Forelimb muscle (tissue), 1 donor: ENCODE measurements around the gene SLC30A1. TPM values are rescaled to one million over a fixed set of nuclear protein-coding genes. Genes with fewer than 3 reads are reported as not detected.

Source experiments
- DNase-seq: peaks from one replicate; pipeline ENCODE4 v3.0.0-alpha.2; 2013; ENCODE audit warnings: low read depth
- polyA plus RNA-seq: library from polyadenylated mRNA; unstranded; fragments of 120-200 nt; gene quantifications from one replicate; pipeline ENCODE4 v1.2.1, GENCODE V29; 2013; ENCODE audit not compliant: insufficient read length

The SLC30A1 gene
- polyA plus RNA-seq, 1 donor: 8.6 TPM

DNA sequence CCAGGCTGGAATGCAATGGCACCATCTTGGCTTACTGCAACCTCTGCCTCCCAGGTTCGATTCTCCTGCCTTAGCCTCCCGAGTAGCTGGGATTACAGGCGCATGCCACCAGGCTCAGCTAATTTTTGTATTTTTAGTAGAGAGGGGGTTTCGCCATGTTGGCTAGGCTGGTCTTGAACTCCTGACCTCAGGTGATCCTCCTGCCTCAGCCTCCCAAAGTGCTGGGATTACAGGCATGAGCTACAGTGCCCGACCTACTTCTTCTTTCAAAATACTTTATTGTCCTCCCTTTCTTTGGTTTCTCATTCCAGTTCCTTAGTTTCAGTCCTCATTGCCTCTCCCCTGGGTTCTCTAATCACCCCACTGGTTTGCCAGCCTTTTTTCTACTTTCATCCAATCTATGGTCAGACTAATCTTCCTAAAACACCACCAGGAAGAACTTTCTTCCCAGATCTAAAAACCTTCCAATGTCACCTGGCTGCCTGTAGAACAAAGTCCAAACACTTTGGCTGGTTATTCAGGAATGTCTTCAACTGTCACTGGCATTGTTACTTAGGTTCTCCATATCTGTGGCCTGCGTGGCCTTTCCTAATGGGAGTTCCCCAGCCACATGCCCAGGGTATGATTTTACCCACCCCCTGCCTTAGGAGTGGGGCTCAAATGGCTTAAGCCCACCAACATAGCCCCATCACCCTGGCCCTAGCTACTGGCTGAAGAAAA lies 29.0 kb upstream of the SLC30A1 start:
- DNase-seq: no peak

DNA sequence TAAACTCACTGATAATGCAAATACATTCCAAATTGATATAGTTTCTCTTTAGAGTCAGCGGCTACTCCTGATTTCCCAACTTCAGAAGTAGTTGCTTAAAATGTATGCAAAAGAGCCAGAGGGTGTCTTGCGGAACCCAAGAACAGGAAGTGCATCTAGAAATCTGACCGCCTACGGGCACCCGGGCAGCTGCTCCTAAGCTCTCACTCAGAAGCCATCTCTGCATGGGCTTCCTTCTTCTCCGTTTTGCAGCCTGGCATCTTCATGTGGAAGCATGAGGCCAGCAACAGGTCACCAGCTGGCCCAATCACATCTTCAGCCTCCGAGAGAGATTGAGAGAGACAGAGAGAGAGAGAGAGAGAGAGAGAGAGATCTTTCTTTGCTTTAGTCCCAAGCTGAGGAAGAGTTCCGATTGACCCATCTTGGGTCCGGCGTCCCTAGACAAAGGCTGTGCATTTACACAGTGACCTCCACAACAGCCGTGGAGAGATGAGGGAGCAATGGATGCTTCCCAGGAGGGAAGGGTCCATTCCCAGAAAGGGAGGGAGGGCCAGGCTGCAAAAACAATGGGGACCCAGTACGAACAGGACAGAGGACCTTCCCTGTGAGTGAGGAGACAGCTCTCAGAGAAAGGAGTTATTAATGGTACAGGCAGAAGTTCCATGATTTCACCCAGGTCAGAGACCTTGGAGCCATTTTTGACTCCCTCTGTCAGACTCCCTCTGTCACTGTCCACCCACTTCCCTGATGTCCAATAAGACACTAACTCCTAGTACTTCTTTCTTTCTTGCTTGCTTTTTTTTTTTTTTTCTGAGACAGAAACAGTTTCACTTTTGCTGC lies 28.2 kb upstream of the SLC30A1 start:
- no peak for DNase-seq

DNA sequence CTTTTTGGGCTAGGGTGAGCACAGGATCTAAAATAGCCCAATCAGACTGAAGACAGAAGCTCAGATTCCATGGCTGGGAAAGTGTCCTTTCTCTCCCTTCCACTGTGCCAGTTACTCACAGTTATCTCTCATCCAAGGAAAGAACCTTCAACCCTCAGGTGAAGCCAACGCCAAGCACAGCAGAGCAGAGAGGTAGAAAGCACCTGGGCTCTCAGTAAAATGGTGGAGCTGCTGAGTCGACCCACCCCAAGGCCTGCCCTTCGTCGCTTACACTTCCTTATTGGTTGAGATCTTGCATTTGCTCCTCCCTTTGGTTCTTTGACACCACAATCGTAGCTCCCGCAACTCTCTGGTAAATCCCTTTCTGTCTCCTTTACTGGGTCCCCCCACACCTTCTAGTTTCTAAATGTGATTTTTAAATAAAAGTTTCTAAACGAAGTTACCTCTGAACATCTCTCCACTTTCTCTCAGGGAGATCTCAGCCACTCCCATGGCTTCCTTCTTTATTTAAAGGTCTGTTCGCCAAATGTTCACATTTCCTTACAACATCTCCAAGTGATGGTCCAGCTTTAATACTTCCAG lies 27.5 kb upstream of the SLC30A1 start:
- DNase-seq: no peak

DNA sequence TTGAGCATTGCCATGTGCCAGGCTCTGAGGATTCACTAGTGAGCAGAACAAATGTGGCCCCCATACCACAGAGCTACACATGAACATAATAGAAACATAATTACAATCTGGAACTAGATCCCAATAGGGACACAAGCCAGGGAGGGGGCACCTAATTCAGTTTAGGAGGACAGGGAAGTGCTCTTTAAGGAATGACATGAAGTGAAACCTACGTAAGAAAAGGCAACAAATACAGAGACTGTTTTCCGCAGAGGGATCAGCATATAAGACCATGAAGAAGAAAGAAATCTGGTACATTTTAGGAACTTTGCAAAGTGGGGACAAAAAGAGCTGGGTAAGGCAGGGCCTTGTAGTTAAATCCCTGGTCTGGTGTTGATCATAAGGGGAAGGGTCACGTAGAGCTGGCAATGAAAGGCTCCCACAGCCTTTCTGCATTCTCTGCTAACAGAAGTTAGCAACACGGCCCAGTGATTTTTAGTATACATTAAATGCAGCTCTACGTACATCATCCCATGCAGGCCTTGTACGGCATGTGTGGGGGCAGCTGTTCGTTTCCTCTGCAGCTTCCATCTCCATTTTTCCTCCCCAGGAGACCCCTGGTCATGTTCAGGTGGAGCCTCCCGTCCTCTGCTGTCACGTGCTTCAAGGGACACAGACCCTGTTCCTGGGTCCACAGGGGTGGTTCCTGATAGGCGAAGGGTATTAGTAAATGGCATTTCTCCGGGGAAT lies 26.8 kb upstream of the SLC30A1 start:
- DNase-seq: no peak

DNA sequence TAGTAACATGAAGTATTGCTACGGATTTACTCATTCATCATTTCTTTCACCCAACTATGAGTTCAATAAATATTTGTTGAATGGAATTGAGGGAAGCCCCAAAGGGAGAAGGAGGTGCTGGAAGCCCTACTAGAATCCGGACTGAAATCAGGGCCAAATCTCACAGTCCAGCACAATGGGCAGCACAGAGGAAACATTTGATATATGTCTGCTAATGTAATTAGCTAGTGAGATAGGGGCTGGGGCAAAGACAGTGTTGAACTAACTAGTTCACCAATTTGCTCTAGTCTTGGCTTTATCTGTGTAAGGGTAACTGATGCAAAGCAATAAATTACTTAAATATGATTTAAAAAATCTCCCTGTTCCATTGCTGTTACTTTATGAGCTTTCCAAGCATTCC lies 26.1 kb upstream of the SLC30A1 start:
- no peak for DNase-seq

DNA sequence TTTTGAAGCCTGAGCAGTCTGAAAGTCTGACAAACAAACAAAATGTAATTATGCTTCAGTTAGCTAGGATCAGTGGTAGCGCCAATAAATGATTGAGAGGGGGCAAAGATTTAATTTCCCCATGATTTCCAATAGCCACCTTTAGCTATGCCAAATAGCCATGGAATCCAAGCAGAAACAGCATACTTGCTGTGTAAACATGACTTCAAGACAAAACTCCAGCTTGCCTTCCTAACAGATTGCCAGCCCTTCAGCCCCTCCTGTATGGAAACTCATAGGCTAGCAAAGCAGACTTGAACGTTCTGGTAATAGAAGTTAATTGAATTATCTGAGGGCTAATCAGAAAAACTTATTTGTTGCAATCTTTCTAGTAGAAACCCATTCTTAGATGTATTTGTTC lies 25.6 kb upstream of the SLC30A1 start:
- no peak for DNase-seq

DNA sequence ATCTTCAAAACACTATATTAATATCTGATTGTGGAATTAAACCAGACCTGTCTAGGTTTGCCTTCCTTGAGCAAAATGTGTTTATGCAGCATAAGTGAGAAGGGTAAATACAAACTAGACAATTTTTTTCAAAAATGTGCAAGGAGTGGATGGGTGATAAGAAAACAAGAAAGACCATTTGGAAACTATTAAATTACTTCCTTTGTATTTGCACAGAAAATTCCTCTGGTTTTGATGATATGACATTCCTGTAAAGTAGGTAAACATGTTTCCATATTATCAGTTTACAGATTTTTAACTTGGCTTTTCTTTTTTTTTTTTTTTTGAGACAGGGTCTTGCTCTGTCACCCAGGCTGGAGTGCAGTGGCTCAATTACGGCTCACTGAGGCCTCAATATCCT lies 24.8 kb upstream of the SLC30A1 start:
- DNase-seq: no peak

DNA sequence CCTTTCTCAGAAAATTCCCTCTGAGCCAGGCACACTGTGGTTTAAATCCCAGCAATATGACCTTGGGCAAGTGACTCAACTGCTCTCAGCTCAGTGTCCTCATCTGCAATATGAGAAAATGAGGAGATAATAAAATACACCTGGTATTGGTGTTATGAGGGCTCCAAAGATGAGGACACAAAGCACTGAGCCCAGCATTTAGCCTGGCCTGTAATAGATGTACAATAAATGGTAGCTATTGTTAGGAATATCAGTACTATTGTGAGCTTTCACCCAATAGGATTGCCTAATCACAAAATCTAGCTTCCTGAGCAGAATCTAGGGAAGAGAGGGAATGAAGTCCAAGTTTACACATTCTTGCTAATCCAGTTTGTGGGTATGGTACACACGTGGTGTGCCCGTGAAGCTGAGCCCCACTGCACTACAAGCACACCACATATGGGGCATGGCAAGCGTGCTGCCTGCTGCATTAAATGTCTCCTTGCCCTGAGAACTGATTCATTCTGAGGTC lies 24.3 kb upstream of the SLC30A1 start:
- no peak for DNase-seq

DNA sequence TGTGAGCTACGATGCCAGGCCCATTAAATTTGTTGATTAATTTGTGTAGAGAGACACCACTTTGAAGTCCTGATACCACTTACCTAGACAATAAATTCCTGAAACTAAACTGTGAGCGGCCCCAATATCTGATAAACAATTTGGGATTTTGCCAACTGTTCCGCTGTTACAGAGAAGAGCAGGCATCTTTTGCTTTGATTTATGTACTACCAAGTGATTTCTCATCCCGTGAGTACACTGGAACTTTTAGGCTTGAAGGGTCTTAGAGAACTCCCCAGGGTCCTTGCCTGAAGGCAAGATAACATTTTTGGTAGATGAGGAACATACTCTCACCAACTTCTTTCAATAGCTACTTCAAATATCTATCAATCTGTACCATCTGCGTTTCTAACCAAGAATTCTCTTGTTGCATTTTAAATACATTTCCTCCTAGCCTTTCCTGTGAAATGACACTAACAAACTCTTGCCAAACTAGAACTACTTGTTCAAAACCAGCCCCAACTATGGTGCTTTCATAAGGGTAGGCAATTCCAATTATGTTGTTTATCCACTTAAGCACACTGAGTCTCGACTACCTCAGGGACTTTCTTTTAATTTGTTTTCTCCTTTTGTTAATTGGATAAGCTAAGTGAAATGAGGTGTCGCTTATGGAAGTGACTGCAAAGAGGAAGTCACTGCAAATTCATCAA lies 23.2 kb upstream of the SLC30A1 start:
- no peak for DNase-seq

DNA sequence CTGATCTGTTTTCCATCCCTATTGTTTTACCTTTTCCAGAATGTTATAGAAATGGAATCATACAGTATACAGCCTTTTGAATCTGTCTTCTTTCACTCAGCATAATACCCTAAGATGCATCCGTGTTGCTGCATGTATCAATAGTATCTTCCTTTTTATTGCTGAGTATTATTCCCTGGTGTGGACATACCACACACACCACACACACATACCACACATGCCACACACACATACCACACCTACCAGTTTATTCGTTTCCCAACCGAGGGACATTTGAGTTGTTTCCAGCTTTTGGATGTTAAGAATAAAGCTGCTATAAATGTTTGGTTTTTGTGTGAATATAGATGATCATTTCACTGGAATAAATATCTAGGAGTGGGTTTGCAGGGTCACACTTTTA lies 22.2 kb upstream of the SLC30A1 start:
- no peak for DNase-seq

DNA sequence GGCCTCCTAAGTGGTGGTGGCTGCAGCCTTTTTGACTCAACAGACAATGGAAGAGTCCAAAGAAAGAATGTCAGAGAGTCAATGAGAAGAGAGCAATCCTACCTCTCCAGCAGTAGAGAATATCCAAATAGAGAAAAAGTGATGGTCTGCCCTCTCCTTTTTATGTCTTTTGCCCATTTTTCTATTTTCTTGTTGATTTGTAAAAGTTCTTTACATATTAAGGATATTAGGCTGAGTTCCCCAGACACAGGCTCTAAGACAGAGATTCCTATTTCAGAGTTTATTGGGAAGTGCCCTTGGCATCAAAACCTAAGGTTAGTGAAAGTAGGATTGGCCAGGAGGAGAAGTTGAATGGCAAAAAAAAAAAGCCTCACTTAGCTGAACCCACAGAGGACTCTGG lies 20.3 kb upstream of the SLC30A1 start:
- DNase-seq: no peak

DNA sequence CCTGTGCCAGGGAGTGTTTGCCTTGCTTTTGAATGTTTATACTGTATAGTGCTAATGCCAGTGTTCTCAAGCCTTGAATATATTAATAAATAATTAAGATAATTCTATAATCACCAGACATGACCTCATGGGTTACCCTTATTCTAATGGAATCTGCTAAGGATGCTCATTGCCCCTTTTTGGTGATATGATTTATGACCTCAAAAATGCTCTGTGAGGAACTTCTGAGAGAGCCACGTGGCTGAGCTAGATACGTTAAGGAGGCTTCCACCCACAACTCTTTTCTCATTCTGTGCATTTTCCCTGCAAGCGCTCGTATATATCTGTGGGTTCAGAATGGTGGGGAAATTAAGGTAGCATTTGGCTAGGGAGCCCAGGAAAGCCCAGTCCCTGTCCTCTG lies 19.6 kb upstream of the SLC30A1 start:
- no peak for DNase-seq

DNA sequence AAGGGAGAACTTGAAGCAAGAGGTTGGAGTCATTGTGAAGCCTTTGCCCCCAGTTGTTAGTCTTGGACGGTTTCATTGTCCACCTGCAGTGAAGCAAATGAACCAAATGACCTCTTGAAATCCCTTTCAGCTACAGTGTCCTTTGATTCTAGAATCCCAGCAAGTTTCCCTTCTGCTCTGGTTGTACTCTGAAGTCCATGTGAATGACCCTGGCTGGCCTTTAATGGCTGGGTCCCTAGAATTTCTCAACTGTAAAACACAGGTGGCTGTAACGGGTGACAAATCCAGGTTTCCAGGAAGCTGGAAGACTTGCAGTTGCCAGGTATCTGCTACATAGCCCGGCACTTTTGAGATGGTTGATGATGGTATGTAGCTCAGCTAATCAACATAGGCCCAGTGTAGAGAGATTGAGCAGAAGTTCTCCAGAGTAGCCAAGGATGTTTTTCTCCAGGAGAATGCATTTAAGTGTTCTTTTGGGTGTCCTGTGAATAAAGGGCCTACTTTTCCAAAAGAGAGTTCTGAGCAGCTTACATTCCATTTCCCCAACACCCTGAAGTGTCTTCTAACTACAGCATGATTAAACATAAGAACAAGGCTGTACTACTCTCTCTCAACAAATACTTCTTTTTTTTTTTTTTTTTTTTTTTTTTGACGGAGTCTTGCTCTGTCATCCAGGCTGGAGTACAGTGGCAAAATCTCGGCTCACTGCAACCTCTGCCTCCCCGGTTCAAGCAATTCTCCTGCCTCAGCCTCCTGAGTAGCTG lies 17.6 kb upstream of the SLC30A1 start:
- no peak for DNase-seq

DNA sequence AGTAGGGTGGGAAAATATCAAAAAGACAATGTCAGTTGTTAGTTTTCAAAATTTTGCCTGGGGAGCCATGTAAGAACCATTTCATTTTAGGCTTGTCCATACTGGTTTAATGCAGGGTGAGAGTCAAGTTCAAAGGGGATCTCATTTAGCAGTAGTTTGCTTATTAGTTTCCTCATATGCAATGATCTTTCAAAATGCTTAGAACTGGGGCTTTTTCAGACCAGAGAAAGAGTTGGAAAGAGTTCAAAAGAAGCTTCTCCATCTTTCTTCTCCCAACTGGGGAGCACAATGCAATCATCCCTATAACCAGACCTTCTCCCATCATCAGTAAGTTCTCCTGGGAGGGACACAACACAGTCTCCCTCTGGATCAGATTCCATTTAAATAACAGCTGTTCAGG lies 16.5 kb upstream of the SLC30A1 start:
- no peak for DNase-seq

DNA sequence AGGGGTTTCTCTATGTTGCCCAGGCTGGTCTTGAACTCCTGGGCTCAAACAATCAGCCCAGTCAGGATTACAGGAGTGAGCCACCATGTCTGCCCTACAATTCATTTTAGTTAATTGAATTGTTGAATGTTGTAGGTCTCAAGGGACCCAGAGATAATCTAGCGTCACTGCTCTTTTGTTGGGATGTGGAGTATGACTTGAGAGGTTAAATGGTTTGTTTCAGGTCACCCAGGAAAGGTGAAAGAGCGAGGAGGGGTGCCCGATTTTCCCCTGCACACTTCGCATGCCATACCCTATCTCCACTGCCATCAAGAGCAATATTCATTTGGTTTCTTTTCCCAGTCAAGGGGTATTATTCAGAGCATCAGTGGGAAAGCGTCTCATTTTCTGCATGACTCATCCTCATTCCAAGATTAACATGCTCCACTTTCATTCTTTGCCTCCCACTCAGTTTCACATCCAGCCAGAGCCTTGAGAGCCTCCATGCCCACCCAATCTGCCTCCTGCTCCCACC lies 13.1 kb upstream of the SLC30A1 start:
- no peak for DNase-seq

DNA sequence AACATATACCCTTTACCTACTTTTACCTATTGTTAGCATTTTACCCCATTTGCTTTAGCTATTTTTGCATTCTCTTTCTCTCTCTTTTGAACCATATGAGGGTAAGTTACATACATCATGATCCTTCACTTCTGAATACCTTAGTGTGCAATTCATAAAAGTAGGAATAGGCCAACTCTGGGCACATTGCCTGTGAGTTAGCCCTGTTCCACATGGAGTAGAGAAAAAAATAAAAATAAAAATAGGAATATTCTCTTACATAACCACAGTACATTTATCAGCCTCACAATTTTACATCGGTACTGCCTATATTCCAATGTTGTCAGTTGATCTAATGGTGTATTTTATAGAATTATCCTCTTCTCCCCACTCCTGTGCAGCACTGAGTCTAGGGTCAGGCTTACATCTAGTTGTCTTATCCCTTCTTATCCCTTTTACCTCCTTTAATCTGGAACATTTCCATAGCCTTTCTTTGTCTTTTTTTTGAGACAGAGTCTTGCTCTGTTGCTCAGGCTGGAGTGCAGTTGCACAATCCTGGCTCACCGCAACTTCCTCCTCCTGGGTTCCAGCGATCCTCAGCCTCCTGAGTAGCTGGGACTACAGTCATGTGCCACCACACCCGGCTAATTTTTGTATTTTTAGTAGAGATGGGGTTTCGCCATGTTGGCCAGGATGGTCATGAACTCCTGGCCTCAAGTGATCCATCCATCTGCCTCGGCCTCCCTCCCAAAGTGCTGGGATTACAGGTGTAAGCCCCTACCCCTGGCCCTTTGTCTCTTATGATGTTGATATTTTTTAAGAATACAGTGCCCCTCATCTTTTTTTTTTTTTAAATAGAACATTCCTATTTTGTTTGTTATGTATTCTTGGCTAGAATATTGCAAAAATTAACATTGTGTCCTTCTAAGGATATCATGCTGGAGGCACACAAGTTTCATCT lies 11.1 kb upstream of the SLC30A1 start:
- no peak for DNase-seq

DNA sequence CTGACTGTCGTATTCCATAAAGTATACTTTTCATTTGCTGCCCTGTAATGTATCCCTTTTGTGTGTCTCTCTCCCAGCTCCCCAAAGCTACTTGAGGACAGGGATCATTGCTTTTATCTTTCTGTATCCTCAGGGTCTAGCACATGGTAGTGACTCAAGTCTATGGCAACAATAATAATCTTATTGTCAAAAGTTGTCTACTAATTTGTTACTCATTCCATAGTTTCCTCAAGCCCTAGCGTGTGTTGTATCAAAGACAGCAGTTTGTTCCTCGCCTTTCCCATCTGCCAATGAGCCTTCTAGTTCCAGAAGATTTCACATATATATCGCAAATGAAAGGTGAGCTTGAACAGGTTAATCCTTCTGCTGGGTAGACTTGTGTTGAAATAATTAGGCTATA lies 9.8 kb upstream of the SLC30A1 start:
- no peak for DNase-seq

DNA sequence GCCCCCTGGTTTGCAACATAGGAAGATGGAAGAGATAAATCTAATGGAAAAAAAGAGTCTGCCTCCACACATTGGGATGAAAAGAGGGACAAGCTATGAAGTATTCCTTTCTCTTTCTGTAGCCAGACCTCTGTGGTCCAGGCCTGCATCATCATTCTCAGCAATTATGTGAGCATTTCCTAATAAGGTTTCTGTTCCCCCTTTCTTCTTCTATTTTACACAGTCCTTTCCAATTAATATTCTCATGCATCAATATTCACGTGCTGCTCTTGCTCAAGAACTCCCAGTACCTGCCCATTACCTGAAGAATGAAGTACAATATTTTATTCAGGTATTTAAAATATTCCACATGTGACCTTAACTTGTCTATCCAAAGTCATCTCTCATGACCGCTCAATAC lies 8.2 kb upstream of the SLC30A1 start:
- no peak for DNase-seq

DNA sequence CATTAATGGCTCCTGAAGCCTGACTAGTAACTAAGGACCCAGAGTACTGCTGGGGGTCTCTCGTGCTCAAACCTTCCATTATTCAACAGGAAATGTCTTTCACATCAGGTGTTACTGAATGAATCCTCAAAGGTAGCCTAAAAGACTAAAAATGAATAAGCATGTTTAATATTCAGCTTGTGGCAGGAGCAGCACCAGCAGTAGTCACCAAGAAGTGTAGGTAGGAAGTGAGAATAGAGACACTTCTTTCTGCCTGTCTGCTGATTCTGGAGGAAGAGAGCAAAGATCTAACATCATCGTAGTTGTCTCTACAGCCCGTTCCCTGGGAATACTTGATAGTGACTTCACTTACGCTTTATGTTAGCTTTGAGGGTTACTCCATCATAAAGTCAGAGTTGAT lies 7.6 kb upstream of the SLC30A1 start:
- no peak for DNase-seq
